Measurements from ENCODE around the gene LIN28B.
"Not testable (repeated sequence)": the region's sequence is repeated elsewhere in the genome, so short reads cannot be mapped to it uniquely, and the experiment has no call there.

LIN28B gene

GRCh38 chr6:105067329-105067728 lies 110.4 kb downstream of the LIN28B start:
- DNase-seq (ENCODE audit: low spot score), result no peak

- no peak for DNase-seq (ENCODE audit: low spot score)
These were observed 111.5 kb downstream of the LIN28B start for GRCh38 chr6:105068407-105068806.

GRCh38 chr6:105069821-105070445 lies 113.0 kb downstream of the LIN28B start:
- DNase-seq (ENCODE audit: low spot score), result no peak

- DNase-seq (ENCODE audit: low spot score), result no peak
These were observed 115.9 kb downstream of the LIN28B start for GRCh38 chr6:105072798-105073199.

GRCh38 chr6:105075210-105075609 lies 118.3 kb downstream of the LIN28B start:
- DNase-seq (ENCODE audit: low spot score), result no peak

GRCh38 chr6:105076418-105076817 lies 119.5 kb downstream of the LIN28B start:
- not testable (repeated sequence) for DNase-seq (ENCODE audit: low spot score)

GRCh38 chr6:105077596-105078385 lies 120.9 kb downstream of the LIN28B start:
- no peak for DNase-seq (ENCODE audit: low spot score)

GRCh38 chr6:105078386-105078708 lies 121.4 kb downstream of the LIN28B start:
- no peak for DNase-seq (ENCODE audit: low spot score)

- DNase-seq (ENCODE audit: low spot score), result no peak
These were observed 123.4 kb downstream of the LIN28B start for GRCh38 chr6:105080279-105080678.

GRCh38 chr6:105081662-105082061 lies 124.8 kb downstream of the LIN28B start:
- not testable (repeated sequence) for DNase-seq (ENCODE audit: low spot score)

GRCh38 chr6:105087571-105088211 lies 130.8 kb downstream of the LIN28B start:
- DNase-seq (ENCODE audit: low spot score), result no peak

GRCh38 chr6:105091140-105091829 lies 134.4 kb downstream of the LIN28B start:
- no peak for DNase-seq (ENCODE audit: low spot score)

GRCh38 chr6:105094133-105094640 lies 137.3 kb downstream of the LIN28B start:
- DNase-seq (ENCODE audit: low spot score), result no peak

GRCh38 chr6:105095139-105095538 lies 138.2 kb downstream of the LIN28B start:
- no peak for DNase-seq (ENCODE audit: low spot score)

GRCh38 chr6:105097288-105097687 lies 140.4 kb downstream of the LIN28B start:
- DNase-seq (ENCODE audit: low spot score), result no peak

- no peak for DNase-seq (ENCODE audit: low spot score)
These were observed 142.5 kb downstream of the LIN28B start for GRCh38 chr6:105099371-105099770.

GRCh38 chr6:105102186-105102585 lies 145.3 kb downstream of the LIN28B start:
- DNase-seq (ENCODE audit: low spot score), result no peak

- no peak for DNase-seq (ENCODE audit: low spot score)
These were observed 148.2 kb downstream of the LIN28B start for GRCh38 chr6:105105094-105105493.

- DNase-seq (ENCODE audit: low spot score), result no peak
These were observed 149.4 kb downstream of the LIN28B start for GRCh38 chr6:105106260-105106659.

- no peak for DNase-seq (ENCODE audit: low spot score)
These were observed 150.3 kb downstream of the LIN28B start for GRCh38 chr6:105107207-105107606.

- DNase-seq (ENCODE audit: low spot score), result no peak
These were observed 151.8 kb downstream of the LIN28B start for GRCh38 chr6:105108631-105109262.

Data from ecto neural progenitor cell (in vitro differentiated cells).